Common myeloid progenitor, CD34-positive (primary cell): Measurements from ENCODE around the gene LPAR5.

ENCODE experiments used
- CTCF ChIA-PET: fragments of 350-600 bp; sonication (Branson Sonifier 250); formaldehyde crosslinking; loops from one replicate; lab custom pipeline; 2021; ENCODE audit warnings: antibody characterized with exemption; lab: Charles Lee
- POLR2A ChIA-PET: fragments of 350-600 bp; sonication (Branson Sonifier 250); formaldehyde crosslinking; loops from one replicate; lab custom pipeline; 2021; ENCODE audit warnings: antibody characterized with exemption; lab: Charles Lee
- DNase-seq, 3 donors: peaks; one replicate each; pipeline versions ENCODE4 v3.0.0 to v3.0.0-alpha.2; 2013
- H3K27ac ChIP-seq, 2 experiments: 1 replicate in 1 of 2; 2 replicates in 1 of 2; pipeline ENCODE4 v1.7.0; 2013; ENCODE audit warnings: inconsistent platforms in 2 of 2, low read length in 2 of 2, mild to moderate bottlenecking in 2 of 2, low read depth in 1 of 2, moderate library complexity in 1 of 2; ENCODE audit not compliant: severe bottlenecking in 2 of 2, insufficient read depth in 1 of 2, poor library complexity in 1 of 2
- H3K27me3 ChIP-seq, 5 experiments: replicated peaks in 2 of 5; 1 replicate in 3 of 5; 2 replicates in 2 of 5; pipeline versions ENCODE4 v1.6.1 to v1.7.0; 2013; ENCODE audit warnings: low read length in 4 of 5, mild to moderate bottlenecking in 2 of 5, moderate library complexity in 2 of 5, inconsistent platforms in 1 of 5; ENCODE audit not compliant: insufficient read depth in 5 of 5, control insufficient read depth in 4 of 5
- H3K36me3 ChIP-seq, 4 experiments: 1 replicate in 2 of 4; 2 replicates in 2 of 4; pipeline versions ENCODE4 v1.6.1 to v1.7.0; 2013; ENCODE audit warnings: low read length in 3 of 4, control low read depth in 1 of 4, mild to moderate bottlenecking in 1 of 4; ENCODE audit not compliant: control insufficient read depth in 4 of 4, insufficient read depth in 4 of 4
- H3K4me1 ChIP-seq, 4 experiments: 1 replicate in 3 of 4; 2 replicates in 1 of 4; pipeline versions ENCODE4 v1.6.1 to v1.7.1; 2013; ENCODE audit warnings: low read length in 3 of 4, mild to moderate bottlenecking in 3 of 4, control low read depth in 1 of 4, inconsistent platforms in 1 of 4, moderate library complexity in 1 of 4; ENCODE audit not compliant: control insufficient read depth in 4 of 4, insufficient read depth in 4 of 4; ENCODE audit errors: control extremely low read depth in 1 of 4
- H3K4me3 ChIP-seq, 7 experiments: 1 replicate in 4 of 7; 2 replicates in 3 of 7; pipeline versions ENCODE4 v1.5.1 to v1.7.0; 2013; ENCODE audit warnings: mild to moderate bottlenecking in 7 of 7, low read length in 6 of 7, moderate library complexity in 6 of 7, inconsistent platforms in 2 of 7, low read depth in 2 of 7, control low read depth in 1 of 7; ENCODE audit not compliant: insufficient read depth in 4 of 7, control insufficient read depth in 1 of 7; ENCODE audit errors: extremely low read depth in 1 of 7
- H3K9me3 ChIP-seq, 5 experiments: 1 replicate in 4 of 5; 2 replicates in 1 of 5; pipeline versions ENCODE4 v1.6.1 to v1.7.1; 2013; ENCODE audit warnings: low read length in 4 of 5, mild to moderate bottlenecking in 2 of 5, inconsistent platforms in 1 of 5, low read depth in 1 of 5, moderate library complexity in 1 of 5; ENCODE audit not compliant: control insufficient read depth in 4 of 5, insufficient read depth in 2 of 5; ENCODE audit errors: control extremely low read depth in 1 of 5
- WGBS: methylation state at CpG from one replicate; pipeline ENCODE4 v1.1.5; 2013; ENCODE audit not compliant: insufficient coverage; 5-methylcytosine and 5-hydroxymethylcytosine counted together

Gene LPAR5

GRCh38 chr12:6641131-6641530 is 5.4 kb upstream of the LPAR5 start:
- Histone ChIP-seq H3K27ac (no peak overlapping the region), H3K27me3 (no peaks in the 10 kb centered on the region), H3K9me3 (peaks cover 0 to 29% (median 0%) of the 10 kb centered on the region in 5 experiments), H3K36me3 (no peaks in the 10 kb centered on the region), H3K4me3 (no peak overlapping the region), H3K4me1 (peaks cover 5 to 48% (median 43%) of the 10 kb centered on the region in 4 experiments)
- WGBS = 90% methylated on average over 4 of the region's 4 CpGs
- no peak for DNase-seq
- ChIA-PET CTCF (interaction anchor here (1.0 to 4.3 kb wide), 5 partner anchors 13 to 45 kb away, joined by 3 to 18 read pairs (median 4); no protein-coding TSS in a partner anchor), POLR2A (no interaction called here)

DNA sequence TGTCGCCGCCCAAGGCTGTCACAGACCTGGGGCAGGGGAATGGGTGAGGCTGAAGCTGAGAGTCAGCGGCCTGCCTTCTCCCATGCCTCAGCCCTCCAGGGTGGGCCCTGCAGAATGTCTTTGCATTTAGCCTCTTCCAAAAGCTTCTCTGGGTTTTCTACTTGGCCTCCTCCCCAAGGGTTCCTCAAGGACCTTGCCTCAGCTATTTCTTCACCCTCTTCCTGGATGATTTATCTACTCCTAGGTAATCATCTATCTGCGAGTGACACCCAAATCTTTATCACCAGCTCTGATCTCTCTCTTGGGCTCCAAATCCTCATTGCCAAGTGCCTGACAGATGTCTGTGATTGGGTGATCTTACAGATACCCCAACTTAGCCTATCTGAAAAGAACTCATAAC is 4.7 kb upstream of the LPAR5 start:
- ChIA-PET CTCF (interaction anchor here (1.0 to 4.3 kb wide), 6 partner anchors 13 to 45 kb away, joined by 3 to 18 read pairs (median 4); no protein-coding TSS in a partner anchor), POLR2A (no interaction called here)
- H3K9me3 ChIP-seq = peaks cover 0 to 29% (median 0%) of the 10 kb centered on the region in 5 experiments
- H3K36me3 ChIP-seq = no peaks in the 10 kb centered on the region
- DNase-seq = no peak
- H3K27me3 ChIP-seq = no peaks in the 10 kb centered on the region
- no peak overlapping the region for H3K27ac ChIP-seq
- H3K4me3 ChIP-seq = no peak overlapping the region
- WGBS = 89% methylated on average over 2 of the region's 4 CpGs
- peaks cover 5 to 55% (median 49%) of the 10 kb centered on the region in 4 experiments for H3K4me1 ChIP-seq

DNA sequence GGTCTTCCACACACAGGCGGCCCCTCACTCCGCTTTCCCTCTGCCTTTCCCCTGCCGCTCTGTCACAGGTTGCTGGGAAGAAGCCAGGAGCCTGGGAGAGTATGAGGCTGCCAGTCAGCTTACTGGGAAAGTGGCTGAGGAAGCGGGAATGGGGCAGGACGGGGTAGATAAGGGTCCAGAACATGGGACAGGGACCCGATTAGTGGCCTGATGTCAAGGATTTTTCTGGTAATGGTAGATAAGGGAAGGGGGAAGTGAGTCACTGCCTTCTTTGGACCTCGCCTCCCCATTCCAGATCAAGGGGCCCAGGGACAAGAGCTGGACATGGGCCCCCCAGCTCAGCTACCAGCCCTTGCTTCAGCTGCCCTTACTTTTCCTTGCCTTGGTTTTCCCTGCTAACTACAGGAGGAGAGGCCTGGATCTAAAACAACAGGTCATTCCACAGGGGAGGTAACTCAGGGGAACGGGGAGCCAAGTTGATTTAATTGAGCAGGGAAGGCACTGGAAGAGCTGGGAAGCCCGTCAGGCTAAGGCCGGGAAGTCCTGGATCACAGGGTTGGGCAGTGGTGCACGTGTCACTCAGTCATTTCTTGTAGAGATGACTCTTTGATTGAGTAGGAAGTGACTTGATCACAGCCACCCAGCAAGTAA is 3.5 kb upstream of the LPAR5 start:
- CTCF ChIA-PET = interaction anchor here (0.8 to 4.3 kb wide), 8 partner anchors 10 to 54 kb away, joined by 3 to 18 read pairs (median 3); no protein-coding TSS in a partner anchor
- DNase-seq = peak; percentile 47 to 71 (median 54)
- POLR2A ChIA-PET = interaction anchor here (0.8 kb wide), 1 partner anchor 18 kb away, joined by 3 read pairs; no protein-coding TSS in a partner anchor
- Histone ChIP-seq H3K36me3 (no peaks in the 10 kb centered on the region), H3K27me3 (no peaks in the 10 kb centered on the region), H3K4me3 (peak overlapping the region in 1 of 7 experiments; percentile 25), H3K27ac (peak overlapping the region; percentile 28 to 81), H3K4me1 (peaks cover 6 to 58% (median 52%) of the 10 kb centered on the region in 4 experiments), H3K9me3 (peaks cover 0 to 19% (median 0%) of the 10 kb centered on the region in 5 experiments)
- 78% methylated on average over 8 of the region's 11 CpGs for WGBS

DNA sequence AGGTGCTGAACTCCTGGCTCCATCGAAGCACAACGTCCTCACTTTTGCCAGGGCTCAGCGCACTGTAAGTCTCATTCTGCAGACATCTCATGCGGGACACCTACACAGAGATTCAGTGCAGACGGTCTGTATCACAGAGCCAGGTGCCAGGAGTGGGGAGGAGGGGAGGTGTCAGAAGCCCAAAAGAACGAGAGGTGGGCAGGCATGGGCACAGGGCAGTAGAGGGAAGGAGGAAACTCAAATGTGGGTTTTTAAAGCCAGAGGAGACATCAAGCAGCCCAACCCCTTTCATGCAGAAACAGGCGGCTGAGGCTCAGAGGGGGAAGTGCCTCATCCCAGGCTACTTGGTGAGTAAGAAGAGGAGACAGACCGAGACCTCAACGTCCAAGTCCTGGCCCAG is 2.5 kb upstream of the LPAR5 start:
- H3K27me3 ChIP-seq = no peaks in the 10 kb centered on the region
- ChIA-PET CTCF (interaction anchor here (0.9 to 4.3 kb wide), 5 partner anchors 18 to 55 kb away, joined by 3 to 18 read pairs (median 4); no protein-coding TSS in a partner anchor), POLR2A (no interaction called here)
- H3K27ac ChIP-seq = peak overlapping the region in 1 of 2 experiments; percentile 81
- WGBS = 59% methylated on average over 8 of the region's 9 CpGs
- peak overlapping the region in 2 of 7 experiments; percentile 8 to 21 for H3K4me3 ChIP-seq
- peaks cover 0 to 10% (median 0%) of the 10 kb centered on the region in 5 experiments for H3K9me3 ChIP-seq
- peak in 2 of 3 donors; percentile 73 to 78 for DNase-seq
- no peaks in the 10 kb centered on the region for H3K36me3 ChIP-seq
- H3K4me1 ChIP-seq = peaks cover 6 to 52% (median 46%) of the 10 kb centered on the region in 4 experiments

GRCh38 chr12:6635375-6635855 is 344 bp downstream of the LPAR5 start:
- 75% methylated on average over 4 of the region's 5 CpGs for WGBS
- H3K9me3 ChIP-seq = peaks cover 0 to 2% (median 0%) of the 10 kb centered on the region in 5 experiments
- POLR2A ChIA-PET = interaction anchor here (0.6 kb wide), 1 partner anchor 12 kb away, joined by 3 read pairs; no protein-coding TSS in a partner anchor
- H3K27me3 ChIP-seq = no peaks in the 10 kb centered on the region
- CTCF ChIA-PET = interaction anchor here (0.5 to 3.1 kb wide), 7 partner anchors 9 to 72 kb away, joined by 3 to 13 read pairs (median 4); partner anchors contain the start of gene ACRBP
- H3K36me3 ChIP-seq = no peaks in the 10 kb centered on the region
- H3K4me3 ChIP-seq = peak overlapping the region in 6 of 7 experiments; percentile 7 to 42 (median 17)
- H3K4me1 ChIP-seq = peaks cover 9 to 77% (median 64%) of the 10 kb centered on the region in 4 experiments
- peak in 1 of 3 donors; percentile 42 for DNase-seq
- H3K27ac ChIP-seq = peak overlapping the region in 1 of 2 experiments; percentile 28

GRCh38 chr12:6632026-6632983 is 3.5 kb downstream of the LPAR5 start:
- no peaks in the 10 kb centered on the region for H3K9me3 ChIP-seq
- no peaks in the 10 kb centered on the region for H3K27me3 ChIP-seq
- peak in 2 of 3 donors; percentile 76 to 85 for DNase-seq
- no peak overlapping the region for H3K4me3 ChIP-seq
- no peaks in the 10 kb centered on the region for H3K36me3 ChIP-seq
- peak overlapping the region in 1 of 2 experiments; percentile 27 for H3K27ac ChIP-seq
- ChIA-PET CTCF (interaction anchor here (0.8 to 4.5 kb wide), 5 partner anchors 11 to 197 kb away, joined by 3 to 51 read pairs (median 3); no protein-coding TSS in a partner anchor), POLR2A (no interaction called here)
- peaks cover 9 to 49% (median 40%) of the 10 kb centered on the region in 4 experiments for H3K4me1 ChIP-seq
- WGBS = 85% methylated on average over 17 of the region's 21 CpGs
